ENCODE measurements around the gene SMAD9.

SMAD9 gene

GRCh38 chr13:36814465-36814864 is 105.6 kb downstream of the SMAD9 start:
- no peak for DNase-seq

DNA sequence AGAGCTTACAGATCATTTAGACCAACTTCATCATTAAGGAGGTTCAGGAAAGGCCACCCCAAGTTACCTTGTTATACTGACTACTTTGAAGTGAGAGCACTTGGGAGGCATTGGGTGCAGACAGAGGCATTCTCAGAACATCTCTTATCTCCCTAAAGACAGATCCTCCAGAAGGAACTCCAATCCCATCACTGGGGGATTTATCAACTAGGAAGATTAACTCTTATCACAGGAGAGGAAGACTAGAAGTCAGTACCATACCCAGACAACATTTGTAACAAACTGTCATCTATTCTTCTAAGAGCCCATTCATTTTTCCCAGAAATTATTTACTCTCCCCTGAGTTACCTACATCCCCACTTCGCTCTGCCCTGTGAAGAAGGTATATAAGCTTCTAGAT is 106.8 kb downstream of the SMAD9 start:
- no peak for DNase-seq

- no peak for DNase-seq
Measured at GRCh38 chr13:36807616-36808015, 112.4 kb downstream of the SMAD9 start.

- no peak for DNase-seq
Measured at GRCh38 chr13:36806102-36806501, 113.9 kb downstream of the SMAD9 start.

DNA sequence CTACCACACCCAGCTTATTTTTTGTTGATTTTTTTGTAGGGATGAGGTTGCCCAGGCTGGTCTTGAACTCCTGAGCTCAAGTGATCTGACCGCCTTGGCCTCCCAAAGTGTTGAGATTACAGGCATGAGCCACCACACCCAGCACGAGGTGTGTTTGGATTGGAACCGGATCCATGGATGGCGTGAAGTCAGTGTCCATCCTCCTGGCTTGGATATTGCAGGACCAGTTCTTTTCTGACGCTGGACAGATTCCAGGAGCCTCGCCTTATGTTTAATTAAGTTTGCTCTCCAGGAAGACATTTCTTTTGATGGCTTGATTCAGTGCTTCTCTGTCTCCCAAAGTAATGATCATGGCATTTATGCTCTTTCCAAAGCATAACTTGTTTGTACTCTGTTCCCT is 115.5 kb downstream of the SMAD9 start:
- no peak for DNase-seq

- no peak for DNase-seq
Measured at GRCh38 chr13:36801035-36801434, 119.0 kb downstream of the SMAD9 start.

GRCh38 chr13:36796052-36796451 is 124.0 kb downstream of the SMAD9 start:
- DNase-seq: no peak

- DNase-seq: no peak
Measured at GRCh38 chr13:36795463-36795862, 124.6 kb downstream of the SMAD9 start.

All from activated T-cell treated with anti-CD3 and anti-CD28 coated beads for 4 hours (primary cell).